ENCODE measurements around the gene SMIM21.

DNA sequence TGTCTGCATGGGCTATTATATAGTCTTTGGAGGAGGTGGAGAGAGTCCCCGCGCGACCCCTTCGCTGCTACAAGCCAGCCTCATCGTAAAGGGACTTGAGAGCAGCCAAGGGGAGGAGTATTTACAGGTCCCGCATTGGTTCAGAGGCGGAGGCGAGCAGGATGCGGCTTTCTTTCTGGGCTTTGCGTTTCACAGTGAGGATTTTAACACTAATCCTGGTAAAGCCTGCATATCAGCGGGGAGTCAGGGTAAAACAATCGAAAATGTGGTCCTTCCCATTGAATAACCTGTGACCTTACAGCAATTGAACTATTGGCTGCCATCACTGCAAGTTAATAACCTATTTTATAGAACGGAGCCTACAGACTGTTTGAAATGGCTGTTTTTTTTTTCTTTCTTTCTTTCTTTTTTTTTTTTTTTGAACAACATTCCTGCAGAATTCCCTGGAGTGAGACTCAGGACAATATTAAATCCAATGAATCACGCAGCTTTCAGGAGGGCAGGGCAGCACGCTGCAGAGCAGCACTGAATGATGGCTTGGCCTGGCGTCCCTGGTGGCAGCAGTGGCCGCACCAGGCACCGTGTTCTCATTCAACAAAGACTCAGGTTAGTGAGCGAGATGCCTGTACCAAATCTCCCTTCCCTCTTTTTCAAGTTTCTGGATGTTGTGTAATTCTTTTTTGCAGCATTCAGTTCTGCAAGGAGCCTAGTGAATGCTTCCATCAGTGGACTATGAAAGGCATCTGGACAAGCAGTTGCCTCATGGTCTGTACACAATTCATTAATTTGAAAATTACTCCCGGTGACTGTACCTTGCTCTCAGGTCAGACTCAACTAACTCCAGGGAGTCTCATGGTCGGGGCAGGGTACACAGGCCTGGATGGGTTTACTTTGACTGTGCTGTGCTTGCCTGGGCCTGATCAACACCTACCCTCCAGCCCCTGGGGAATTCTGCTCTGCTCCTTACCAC is 19.8 kb downstream of the SMIM21 start:
- TF ChIP-seq EZH2 (IDR thresholded peaks at IDR 0.05; ENCODE audit: insufficient read depth, poor library complexity, severe bottlenecking): no peak
- TF ChIP-seq EZH2phosphoT487 (IDR thresholded peaks at IDR 0.05; ENCODE audit: insufficient read depth, low read depth): no peak

Measured in GM23248 (cell line).